HepG2 (cell line): Measurements from ENCODE around the gene USP30. TPM values are rescaled to one million over a fixed set of nuclear protein-coding genes. Genes with fewer than 3 reads are reported as not detected.

Experiments used
- BCL6 ChIP-seq: IDR thresholded peaks from 2 replicates; pipeline ENCODE4 v1.6.1; 2016; ENCODE audit warnings: missing genetic modification reagents, missing compliant biosample characterization
- HDAC6 ChIP-seq: fragments of 200-600 bp; sonication (generic); IDR thresholded peaks from 2 replicates; pipeline ENCODE4 v1.7.0; 2017; ENCODE audit warnings: mild to moderate bottlenecking, antibody characterized with exemption, low read length, low read depth
- KDM3A ChIP-seq: IDR thresholded peaks from 2 replicates; pipeline ENCODE4 v1.6.1; 2018; ENCODE audit warnings: low read depth, missing compliant biosample characterization
- MYNN ChIP-seq: sonication (generic); formaldehyde crosslinking; IDR thresholded peaks from 2 replicates; pipeline ENCODE4 v1.4.0; 2020; ENCODE audit warnings: mild to moderate bottlenecking, low read depth, missing genetic modification reagents
- ZNF260 ChIP-seq: sonication (generic); formaldehyde crosslinking; IDR thresholded peaks from 2 replicates; pipeline ENCODE4 v1.4.0; 2020; ENCODE audit warnings: missing genetic modification reagents, low read depth, mild to moderate bottlenecking, borderline replicate concordance
- ZNF713 ChIP-seq: sonication (generic); formaldehyde crosslinking; IDR thresholded peaks from 2 replicates; pipeline ENCODE4 v1.4.0; 2020; ENCODE audit warnings: mild to moderate bottlenecking, missing genetic modification reagents
- ZNF788 ChIP-seq: sonication (generic); formaldehyde crosslinking; IDR thresholded peaks from 2 replicates; pipeline ENCODE4 v1.5.0; 2020; ENCODE audit warnings: mild to moderate bottlenecking, missing genetic modification reagents, borderline replicate concordance
- polyA plus RNA-seq, 8 experiments: library from polyadenylated mRNA; depleted of rRNA in 3 of 8; stranded (reverse) in 7 of 8; unstranded in 1 of 8; fragments of >200 nt; fragmentation: Illumina TruSeq in 4 of 8; extraction: Trizol in 4 of 8; gene quantifications; 2 replicates each; pipeline versions ENCODE4 v1.2.1 to v1.2.3, GENCODE V29; 2011 to 2016; ENCODE audit warnings: low read depth in 4 of 8, missing spikeins in 1 of 8, mixed read lengths in 1 of 8; ENCODE audit not compliant: insufficient read depth in 1 of 8
- total RNA-seq, 5 experiments: library from RNA; depleted of rRNA; stranded (reverse); fragments of >200 nt; fragmentation: Illumina TruSeq; extraction: Trizol; gene quantifications; 2 replicates each; pipeline ENCODE4 v1.2.3, GENCODE V29; 2016; ENCODE audit warnings: low read depth in 1 of 5
- TF ChIP-seq, protein P1 (sequence below): sonication (generic); formaldehyde crosslinking; IDR thresholded peaks from 2 replicates; pipeline ENCODE4 v1.4.0; 2020; ENCODE audit warnings: missing genetic modification reagents, mild to moderate bottlenecking, borderline replicate concordance
- TF ChIP-seq, protein P2 (sequence below), 2 experiments: sonication (generic) in 1 of 2; formaldehyde crosslinking in 1 of 2; IDR thresholded peaks; 2 replicates each; pipeline versions ENCODE4 v1.4.0 to v1.6.1; 2018 to 2020; ENCODE audit warnings: missing genetic modification reagents in 2 of 2, borderline replicate concordance in 1 of 2, low read depth in 1 of 2, mild to moderate bottlenecking in 1 of 2, missing biosample characterization in 1 of 2
- TF ChIP-seq, protein P3 (sequence below): sonication (generic); formaldehyde crosslinking; IDR thresholded peaks from 2 replicates; pipeline ENCODE4 v1.4.0; 2020; ENCODE audit warnings: mild to moderate bottlenecking, missing genetic modification reagents
- TF ChIP-seq, protein P4 (sequence below): sonication (generic); formaldehyde crosslinking; IDR thresholded peaks from 2 replicates; pipeline ENCODE4 v1.4.0; 2020; ENCODE audit warnings: missing genetic modification reagents, borderline replicate concordance

The USP30 gene
- total and polyA plus RNA-seq, 2 of the 13 experiments (the other 11 are each of a cell fraction or from before 2014, with no cell fraction given): 11.2 to 20.8 TPM

DNA sequence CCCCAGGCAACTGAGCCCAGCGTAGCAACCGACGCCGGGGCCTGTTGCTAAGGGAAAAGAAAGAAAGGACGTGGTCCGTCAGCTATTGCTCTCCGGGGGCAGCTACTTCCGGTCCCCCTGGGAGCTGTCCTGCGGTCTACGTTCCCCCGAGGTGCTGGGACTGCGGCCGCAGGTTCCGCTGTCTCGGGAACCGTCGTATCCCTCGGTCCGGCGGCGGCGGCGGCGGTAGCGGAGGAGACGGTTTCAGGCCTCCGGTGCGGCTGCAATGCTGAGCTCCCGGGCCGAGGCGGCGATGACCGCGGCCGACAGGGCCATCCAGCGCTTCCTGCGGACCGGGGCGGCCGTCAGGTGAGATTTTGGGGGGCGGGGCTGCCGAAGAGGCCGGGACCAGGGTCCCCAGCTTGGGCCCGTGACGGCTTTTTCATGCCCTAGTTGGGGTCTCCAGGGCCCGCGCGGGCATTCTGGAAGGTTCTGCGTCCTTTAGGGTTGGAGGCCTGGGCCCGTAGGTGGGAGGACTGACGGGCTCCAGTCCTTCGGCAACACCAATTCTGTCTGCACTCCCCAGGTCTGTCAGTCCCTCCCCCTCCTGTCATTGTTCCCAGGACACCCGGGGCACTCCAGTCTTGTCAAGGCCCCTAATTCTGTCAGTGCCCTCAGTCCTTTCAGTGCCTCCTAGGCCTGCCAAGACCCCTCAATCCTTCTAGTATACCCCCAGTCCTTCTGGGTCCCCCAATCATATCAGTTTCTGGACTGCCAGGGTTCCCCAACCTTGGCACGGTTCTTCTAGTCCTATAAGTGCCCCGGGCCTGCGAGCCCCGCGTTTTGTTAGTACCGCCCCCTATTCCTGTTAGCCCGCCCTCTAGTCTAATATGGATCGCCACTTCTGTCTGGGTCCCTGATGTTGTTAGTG, at the start of gene USP30 (continued):
- TF ChIP-seq, protein P1, sequence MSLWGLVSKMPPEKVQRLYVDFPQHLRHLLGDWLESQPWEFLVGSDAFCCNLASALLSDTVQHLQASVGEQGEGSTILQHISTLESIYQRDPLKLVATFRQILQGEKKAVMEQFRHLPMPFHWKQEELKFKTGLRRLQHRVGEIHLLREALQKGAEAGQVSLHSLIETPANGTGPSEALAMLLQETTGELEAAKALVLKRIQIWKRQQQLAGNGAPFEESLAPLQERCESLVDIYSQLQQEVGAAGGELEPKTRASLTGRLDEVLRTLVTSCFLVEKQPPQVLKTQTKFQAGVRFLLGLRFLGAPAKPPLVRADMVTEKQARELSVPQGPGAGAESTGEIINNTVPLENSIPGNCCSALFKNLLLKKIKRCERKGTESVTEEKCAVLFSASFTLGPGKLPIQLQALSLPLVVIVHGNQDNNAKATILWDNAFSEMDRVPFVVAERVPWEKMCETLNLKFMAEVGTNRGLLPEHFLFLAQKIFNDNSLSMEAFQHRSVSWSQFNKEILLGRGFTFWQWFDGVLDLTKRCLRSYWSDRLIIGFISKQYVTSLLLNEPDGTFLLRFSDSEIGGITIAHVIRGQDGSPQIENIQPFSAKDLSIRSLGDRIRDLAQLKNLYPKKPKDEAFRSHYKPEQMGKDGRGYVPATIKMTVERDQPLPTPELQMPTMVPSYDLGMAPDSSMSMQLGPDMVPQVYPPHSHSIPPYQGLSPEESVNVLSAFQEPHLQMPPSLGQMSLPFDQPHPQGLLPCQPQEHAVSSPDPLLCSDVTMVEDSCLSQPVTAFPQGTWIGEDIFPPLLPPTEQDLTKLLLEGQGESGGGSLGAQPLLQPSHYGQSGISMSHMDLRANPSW: 0 out of 2 replicates have a peak, but pooled peaks have one; percentile 88
- TF ChIP-seq MYNN (CRISPR knock-in tag): no peak
- TF ChIP-seq KDM3A: peak; percentile 82
- TF ChIP-seq, protein P2, sequence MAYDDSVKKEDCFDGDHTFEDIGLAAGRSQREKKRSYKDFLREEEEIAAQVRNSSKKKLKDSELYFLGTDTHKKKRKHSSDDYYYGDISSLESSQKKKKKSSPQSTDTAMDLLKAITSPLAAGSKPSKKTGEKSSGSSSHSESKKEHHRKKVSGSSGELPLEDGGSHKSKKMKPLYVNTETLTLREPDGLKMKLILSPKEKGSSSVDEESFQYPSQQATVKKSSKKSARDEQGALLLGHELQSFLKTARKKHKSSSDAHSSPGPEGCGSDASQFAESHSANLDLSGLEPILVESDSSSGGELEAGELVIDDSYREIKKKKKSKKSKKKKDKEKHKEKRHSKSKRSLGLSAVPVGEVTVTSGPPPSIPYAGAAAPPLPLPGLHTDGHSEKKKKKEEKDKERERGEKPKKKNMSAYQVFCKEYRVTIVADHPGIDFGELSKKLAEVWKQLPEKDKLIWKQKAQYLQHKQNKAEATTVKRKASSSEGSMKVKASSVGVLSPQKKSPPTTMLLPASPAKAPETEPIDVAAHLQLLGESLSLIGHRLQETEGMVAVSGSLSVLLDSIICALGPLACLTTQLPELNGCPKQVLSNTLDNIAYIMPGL (CRISPR knock-in tag; IDR thresholded peaks at IDR 0.05; ENCODE audit: borderline replicate concordance in 1 of 2, low read depth in 1 of 2): peak; percentile 94 to 97
- TF ChIP-seq HDAC6: no peak
- TF ChIP-seq, protein P3, sequence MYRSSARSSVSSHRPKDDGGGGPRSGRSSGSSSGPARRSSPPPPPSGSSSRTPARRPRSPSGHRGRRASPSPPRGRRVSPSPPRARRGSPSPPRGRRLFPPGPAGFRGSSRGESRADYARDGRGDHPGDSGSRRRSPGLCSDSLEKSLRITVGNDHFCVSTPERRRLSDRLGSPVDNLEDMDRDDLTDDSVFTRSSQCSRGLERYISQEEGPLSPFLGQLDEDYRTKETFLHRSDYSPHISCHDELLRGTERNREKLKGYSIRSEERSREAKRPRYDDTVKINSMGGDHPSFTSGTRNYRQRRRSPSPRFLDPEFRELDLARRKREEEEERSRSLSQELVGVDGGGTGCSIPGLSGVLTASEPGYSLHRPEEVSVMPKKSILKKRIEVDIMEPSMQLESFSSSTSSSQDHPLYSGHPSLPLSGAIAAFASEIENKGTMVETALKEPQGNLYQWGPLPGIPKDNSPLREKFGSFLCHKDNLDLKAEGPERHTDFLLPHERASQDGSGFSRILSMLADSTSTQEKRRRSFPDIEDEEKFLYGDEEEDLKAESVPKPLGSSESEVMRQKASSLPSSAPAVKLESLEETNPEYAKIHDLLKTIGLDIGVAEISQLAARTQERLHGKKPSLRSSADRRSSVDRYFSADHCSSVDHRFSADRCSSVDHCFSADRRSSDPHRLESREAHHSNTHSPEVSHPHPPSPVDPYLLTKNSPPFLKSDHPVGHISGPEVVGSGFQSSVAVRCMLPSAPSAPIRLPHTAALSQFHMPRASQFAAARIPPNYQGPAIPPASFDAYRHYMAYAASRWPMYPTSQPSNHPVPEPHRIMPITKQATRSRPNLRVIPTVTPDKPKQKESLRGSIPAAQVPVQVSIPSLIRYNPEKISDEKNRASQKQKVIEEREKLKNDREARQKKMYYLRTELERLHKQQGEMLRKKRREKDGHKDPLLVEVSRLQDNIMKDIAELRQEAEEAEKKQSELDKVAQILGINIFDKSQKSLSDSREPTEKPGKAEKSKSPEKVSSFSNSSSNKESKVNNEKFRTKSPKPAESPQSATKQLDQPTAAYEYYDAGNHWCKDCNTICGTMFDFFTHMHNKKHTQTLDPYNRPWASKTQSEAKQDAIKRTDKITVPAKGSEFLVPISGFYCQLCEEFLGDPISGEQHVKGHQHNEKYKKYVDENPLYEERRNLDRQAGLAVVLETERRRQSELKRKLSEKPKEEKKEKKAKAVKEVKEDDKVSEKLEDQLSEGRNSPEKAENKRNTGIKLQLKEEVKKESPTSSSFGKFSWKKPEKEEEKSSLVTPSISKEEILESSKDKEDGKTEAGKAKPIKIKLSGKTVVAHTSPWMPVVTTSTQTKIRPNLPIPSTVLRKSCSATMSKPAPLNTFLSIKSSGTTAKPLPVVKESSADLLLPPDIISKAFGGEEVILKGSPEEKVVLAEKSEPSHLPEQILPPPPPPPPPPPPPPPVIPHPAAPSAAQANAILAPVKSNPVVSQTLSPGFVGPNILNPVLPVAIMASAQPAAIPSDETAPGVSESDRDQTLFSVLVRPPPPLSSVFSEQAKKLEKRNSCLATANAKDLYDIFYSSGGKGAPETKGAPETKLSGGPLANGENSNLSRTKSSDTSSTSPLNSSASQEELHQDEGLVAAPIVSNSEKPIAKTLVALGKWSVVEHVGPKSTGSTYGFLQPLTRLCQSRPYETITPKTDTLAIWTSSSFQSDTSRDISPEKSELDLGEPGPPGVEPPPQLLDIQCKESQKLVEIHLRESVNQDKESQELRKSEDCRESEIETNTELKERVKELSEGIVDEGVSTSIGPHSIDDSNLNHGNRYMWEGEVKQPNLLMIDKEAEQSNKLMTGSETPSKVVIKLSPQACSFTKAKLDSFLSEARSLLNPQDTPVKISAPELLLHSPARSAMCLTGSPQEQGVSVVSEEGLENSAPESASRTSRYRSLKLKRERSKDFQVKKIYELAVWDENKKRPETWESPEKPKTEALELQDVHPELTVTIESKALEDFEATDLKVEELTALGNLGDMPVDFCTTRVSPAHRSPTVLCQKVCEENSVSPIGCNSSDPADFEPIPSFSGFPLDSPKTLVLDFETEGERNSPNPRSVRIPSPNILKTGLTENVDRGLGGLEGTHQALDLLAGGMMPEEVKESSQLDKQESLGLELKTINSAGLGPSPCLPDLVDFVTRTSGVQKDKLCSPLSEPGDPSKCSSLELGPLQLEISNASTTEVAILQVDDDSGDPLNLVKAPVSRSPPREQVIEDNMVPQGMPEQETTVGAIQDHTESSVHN (CRISPR knock-in tag): 0 out of 2 replicates have a peak, but pooled peaks have one; percentile 47
- TF ChIP-seq ZNF788 (CRISPR knock-in tag): peak; percentile 97
- TF ChIP-seq, protein P4, sequence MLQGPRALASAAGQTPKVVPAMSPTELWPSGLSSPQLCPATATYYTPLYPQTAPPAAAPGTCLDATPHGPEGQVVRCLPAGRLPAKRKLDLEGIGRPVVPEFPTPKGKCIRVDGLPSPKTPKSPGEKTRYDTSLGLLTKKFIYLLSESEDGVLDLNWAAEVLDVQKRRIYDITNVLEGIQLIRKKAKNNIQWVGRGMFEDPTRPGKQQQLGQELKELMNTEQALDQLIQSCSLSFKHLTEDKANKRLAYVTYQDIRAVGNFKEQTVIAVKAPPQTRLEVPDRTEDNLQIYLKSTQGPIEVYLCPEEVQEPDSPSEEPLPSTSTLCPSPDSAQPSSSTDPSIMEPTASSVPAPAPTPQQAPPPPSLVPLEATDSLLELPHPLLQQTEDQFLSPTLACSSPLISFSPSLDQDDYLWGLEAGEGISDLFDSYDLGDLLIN (CRISPR knock-in tag): peak; percentile 63; the same call in 1 of the 2 replicates
- TF ChIP-seq ZNF713 (CRISPR knock-in tag): no peak
- TF ChIP-seq BCL6: peak; percentile 69
- no peak for TF ChIP-seq ZNF260 (CRISPR knock-in tag)
